ENCODE measurements around the gene CYBC1. TPM values are rescaled to one million over a fixed set of nuclear protein-coding genes. Genes with fewer than 3 reads are reported as not detected.

The CYBC1 gene
- 67.8 and 114 TPM in 2 replicates for total RNA-seq

GRCh38 chr17:82450357-82451106, at the start of gene CYBC1:
Gene CYBC1 (minus strand): TSS chr17:82450752. CDS start chr17:82449254, 1,498 bp downstream.

GRCh38 chr17:82458179-82458884, 7.8 kb upstream of the CYBC1 start, which contains the start of gene NARF:
Gene NARF (plus strand): TSS chr17:82458741. CDS start chr17:82458804, 63 bp downstream.

GRCh38 chr17:82418001-82418986, 32.3 kb downstream of the CYBC1 start, which contains the start of the genes HEXD and OGFOD3:
Gene HEXD (plus strand): TSS chr17:82418347. CDS start chr17:82419800, 1,453 bp downstream.
Gene OGFOD3 (minus strand): TSS chr17:82418586. CDS start chr17:82418485, 101 bp downstream.

Other genes starting within 250 kb of the CYBC1 start
- 8.3 and 19.5 TPM in 2 replicates for gene CCDC57, start 237.9 kb downstream of the CYBC1 start, total RNA-seq
- gene SLC16A3, start 221.7 kb downstream of the CYBC1 start, total RNA-seq = 154 and 199 TPM in 2 replicates
- gene CSNK1D, start 177.1 kb downstream of the CYBC1 start, total RNA-seq = 56.4 and 73.3 TPM in 2 replicates
- not detected in 2 replicates for gene CD7, start 133.1 kb downstream of the CYBC1 start, total RNA-seq
- 1.5 and 8.2 TPM in 2 replicates for gene SECTM1, start 117.0 kb downstream of the CYBC1 start, total RNA-seq
- gene TEX19, start 91.5 kb downstream of the CYBC1 start, total RNA-seq = not detected in 2 replicates
- not detected in 2 replicates for gene UTS2R, start 79.0 kb downstream of the CYBC1 start, total RNA-seq
- 8.1 and 23.1 TPM in 2 replicates for gene HEXD, start 32.4 kb downstream of the CYBC1 start, total RNA-seq
- 29.8 and 55.0 TPM in 2 replicates for gene OGFOD3, start 32.2 kb downstream of the CYBC1 start, total RNA-seq
- 30.5 and 34.0 TPM in 2 replicates for gene NARF, start 8.0 kb upstream of the CYBC1 start, total RNA-seq
- 44.2 and 48.2 TPM in 2 replicates for gene FOXK2, start 69.0 kb upstream of the CYBC1 start, total RNA-seq
- 71.7 and 72.5 TPM in 2 replicates for gene WDR45B, start 197.7 kb upstream of the CYBC1 start, total RNA-seq
- 4.2 and 10.6 TPM in 2 replicates for gene RAB40B, start 247.9 kb upstream of the CYBC1 start, total RNA-seq

All from mesangial cell (primary cell).